ENCODE measurements around the gene GLI1.
"Not testable (repeated sequence)": the region's sequence is repeated elsewhere in the genome, so short reads cannot be mapped to it uniquely, and the experiment has no call there.

Gene GLI1

DNA sequence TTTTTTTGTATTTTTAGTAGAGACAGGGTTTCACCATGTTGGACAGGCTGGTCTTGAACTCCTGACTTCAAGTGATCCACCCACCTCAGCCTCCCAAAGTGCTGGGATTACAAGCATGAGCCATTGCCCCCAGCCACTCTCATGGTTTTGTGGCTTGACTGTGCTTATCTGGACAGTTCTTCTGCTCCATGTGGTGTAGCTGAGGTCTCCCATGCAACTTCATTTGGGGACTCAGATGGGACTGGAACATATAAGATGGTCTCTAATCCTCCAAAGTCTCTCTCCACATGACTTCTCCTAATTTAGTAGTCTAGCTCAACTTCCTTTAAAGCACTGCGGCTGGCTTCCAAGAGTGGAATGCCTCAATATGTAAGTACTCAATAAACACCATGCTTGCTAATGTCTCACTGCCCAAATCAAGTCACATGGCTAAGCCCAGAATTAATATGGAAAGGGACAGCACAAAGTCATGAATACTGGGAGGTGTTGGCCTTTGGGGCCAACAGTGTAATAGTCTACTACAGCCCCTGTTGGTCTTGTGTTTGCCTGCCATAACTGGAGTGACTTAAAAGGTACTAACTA lies 17.6 kb upstream of the GLI1 start:
- DNase-seq (ENCODE audit: low read depth in 2 of 2) = no peak

DNA sequence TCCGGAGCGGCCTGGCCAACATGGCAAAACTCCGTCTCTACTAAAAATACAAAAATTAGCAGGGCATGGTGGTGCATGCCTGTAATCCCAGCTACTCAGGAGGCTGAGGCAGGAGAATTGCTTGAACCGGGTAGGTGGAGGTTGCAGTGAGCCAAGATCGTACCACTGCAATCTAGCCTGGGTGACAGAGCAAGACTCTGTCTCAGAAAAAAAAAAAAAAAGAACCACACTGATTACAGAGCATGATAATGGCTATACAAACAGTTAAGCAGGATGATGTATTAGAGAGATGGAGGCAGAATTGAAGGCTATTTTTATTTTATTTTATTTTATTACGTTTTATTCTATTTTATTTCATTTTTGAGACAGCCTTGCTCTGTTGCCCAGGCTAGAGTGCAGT lies 15.2 kb upstream of the GLI1 start:
- DNase-seq (ENCODE audit: low read depth in 2 of 2) = not testable (repeated sequence)

DNA sequence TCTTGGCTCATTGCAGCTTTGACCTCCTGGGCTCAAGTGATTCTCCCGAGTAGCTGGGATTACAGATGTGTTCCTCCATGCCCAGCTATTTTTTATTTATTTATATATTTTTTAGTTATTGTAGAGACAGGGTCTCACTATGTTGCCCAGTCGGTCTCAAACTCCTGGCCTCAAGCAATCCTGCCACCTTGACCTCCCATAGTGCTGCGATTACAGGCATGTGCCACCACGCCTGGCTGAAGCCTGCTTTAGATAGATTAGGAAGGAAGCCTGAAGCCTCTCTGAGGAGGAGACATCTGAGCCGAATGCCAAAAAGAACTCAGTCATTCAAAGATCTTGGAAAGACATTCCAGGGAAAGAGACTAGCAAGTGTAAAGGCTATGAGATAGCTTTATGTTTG lies 14.8 kb upstream of the GLI1 start:
- DNase-seq (ENCODE audit: low read depth in 2 of 2) = no peak

DNA sequence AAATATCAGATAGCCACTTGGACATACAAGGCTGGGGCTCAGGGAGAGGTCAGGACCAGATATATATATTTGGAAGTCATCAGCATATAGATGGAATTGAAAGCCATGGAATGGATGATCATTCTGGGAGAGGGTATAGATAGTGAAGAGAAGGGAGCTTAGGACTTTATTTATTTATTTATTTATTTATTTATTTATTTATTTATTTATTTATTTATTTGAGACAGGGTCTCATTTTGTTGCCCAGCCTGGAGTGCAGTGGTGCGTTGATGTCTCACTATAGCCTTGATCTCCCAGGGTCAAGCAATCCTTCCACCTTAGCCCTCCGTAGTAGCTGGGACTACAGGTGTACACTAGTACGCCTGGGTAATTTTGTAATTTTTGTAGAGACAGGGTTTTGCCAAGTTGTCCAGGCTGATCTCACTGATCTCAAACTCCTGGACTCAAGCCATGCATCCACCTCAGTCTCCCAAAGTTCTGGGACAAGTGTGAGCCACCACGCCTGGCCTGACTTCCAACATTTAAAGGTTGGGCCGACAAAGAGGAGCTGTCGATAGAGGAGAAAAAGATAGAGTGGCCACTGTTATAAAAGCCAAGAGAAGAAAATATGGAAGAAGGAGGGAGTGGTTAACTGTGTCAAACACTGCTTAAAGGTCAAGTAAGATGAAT lies 13.2 kb upstream of the GLI1 start:
- no peak for DNase-seq (ENCODE audit: low read depth in 2 of 2)

DNA sequence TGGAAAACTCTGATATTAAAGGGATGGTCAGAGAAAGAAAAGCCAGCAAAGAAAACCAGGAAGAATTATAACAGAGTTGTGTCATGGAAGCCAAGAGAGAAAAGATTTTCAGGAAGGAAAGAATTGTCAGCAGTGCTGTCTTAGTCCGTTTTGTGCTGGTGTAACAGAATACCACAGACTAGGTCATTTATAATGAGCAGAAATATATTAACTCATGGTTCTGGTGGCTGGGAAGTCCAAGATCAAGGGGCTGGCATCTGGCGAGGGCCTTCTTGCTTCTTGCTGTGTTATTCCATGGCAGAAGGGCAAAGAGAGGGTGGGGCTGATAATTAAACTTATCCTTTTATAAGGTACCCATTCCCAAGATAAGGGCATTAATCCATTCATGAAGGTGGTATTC lies 10.9 kb upstream of the GLI1 start:
- DNase-seq (ENCODE audit: low read depth in 2 of 2) = no peak

DNA sequence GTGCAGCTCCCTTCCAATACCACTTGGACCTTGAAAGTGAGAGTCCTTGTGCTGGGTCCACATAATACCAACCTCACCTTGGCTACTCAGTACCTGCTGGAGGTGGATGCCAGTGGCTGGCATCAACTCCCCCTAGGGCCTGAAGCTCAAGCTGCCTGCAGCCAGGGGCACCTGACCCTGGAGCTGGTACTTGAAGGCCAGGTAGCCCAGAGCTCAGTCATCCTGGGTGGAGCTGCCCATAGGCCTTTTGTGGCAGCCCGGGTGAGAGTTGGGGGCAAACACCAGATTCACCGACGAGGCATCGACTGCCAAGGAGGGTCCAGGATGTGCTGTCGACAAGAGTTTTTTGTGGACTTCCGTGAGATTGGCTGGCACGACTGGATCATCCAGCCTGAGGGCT lies 10.2 kb upstream of the GLI1 start:
- no peak for DNase-seq (ENCODE audit: low read depth in 2 of 2)

DNA sequence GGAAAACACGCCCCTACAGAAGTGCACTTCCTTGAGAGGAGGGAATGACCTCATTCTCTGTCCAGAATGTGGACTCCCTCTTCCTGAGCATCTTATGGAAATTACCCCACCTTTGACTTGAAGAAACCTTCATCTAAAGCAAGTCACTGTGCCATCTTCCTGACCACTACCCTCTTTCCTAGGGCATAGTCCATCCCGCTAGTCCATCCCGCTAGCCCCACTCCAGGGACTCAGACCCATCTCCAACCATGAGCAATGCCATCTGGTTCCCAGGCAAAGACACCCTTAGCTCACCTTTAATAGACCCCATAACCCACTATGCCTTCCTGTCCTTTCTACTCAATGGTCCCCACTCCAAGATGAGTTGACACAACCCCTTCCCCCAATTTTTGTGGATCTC lies 9.5 kb upstream of the GLI1 start:
- no peak for DNase-seq (ENCODE audit: low read depth in 2 of 2)

DNA sequence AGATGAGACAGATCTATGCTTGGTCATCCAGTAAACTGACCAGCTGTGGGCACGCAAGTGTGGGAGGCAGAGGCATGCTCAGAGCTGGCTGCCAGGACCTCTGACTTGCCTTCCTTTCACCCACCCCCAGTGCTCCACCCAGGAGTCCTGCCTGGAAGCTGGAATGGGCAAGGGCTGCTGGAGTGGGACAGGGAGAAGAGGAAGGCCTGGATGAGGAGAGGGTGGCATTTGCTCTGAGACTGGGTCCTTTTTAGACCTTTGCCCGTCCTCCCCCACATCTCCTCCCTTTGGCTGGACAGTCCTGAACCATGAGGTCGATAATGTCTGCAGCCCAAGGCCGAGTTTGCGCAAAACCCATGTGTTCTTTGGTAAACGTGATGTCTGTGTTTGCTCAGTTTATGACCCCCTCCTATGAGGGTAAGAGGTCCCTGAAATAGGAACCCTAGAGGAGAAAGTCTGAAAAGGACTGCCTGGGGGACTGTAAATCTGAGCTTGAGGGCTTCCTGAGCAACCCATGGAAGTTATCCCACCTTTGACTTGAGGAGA lies 8.3 kb upstream of the GLI1 start:
- no peak for DNase-seq (ENCODE audit: low read depth in 2 of 2)

DNA sequence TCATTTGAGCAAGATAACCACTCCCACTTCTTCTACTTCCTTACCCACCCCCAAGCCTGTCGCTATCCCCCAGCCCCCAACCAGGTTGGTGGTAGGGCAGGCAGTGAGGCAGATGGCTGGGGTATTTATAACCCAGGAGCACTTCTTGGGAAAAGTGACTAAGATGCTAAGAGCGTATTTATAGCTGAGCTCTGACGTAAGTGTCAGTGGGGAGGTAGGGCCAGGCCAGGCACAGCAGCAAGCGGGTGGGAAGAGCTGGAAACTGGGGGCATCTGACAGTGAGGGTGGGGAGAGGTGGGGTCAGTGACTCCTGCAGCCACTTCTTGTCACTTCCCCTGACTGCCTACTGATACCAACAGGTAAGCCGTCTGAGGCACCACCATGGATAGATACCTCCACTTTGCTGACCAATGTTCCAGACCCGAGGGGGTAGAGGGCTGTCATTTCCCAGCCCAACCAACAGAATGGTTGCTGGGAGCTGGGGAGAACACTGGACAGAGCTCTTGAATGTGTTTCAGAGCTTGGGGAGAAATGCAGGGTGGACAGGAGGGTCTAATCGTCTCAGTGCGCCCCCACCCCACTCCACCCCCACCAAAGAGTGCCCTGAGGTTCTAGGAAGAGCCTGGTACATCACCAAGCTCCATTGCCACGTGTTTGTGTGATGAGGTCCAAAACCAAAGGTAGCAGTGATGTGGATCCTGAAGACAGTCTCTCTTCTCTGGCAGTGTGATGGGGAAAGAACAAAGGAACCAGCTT lies 7.2 kb upstream of the GLI1 start:
- no peak for DNase-seq (ENCODE audit: low read depth in 2 of 2)

DNA sequence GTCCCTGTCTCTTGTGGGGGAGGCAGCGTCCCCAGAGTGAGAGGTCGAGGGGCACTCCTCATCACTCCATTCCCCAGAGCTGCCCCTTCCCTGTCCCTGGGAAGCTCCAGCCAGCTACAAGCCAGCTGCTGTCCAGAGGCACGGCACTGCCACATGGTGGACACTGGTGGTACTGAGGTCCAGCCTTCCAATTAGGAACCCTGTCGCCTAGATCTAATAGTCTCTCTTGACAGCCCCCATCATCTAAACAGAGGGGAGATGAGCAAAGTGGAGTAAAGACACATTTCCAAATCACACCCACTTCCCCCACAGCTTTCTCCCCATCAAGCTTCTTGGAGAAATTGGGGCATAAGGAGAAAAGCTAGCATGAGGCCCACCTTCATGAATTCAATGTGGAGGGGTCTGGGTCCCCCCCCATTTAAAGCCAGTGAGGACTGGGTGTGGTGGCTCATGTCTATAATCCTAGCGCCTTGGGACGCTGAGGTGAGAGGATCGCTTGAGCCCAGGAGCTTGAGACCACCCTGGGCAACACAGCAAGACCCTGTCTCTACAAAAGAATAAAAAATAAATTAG lies 6.6 kb upstream of the GLI1 start:
- no peak for DNase-seq (ENCODE audit: low read depth in 2 of 2)

DNA sequence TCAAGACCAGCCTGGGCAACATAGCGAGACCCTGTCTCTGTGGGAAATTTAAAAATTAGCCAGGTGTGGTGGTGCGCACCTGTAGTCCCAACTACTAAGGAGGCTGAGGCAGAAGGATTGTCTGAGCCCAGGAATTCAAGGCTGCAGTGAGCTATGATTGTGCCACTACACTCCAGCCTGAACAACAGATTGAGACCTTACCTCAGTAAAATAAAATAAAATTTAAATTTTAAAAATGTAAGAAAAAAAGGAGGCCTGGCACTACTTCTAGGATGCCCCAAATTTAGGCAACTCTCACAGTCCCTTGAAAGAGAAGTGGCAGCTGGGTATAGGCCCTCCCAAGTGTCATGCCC lies 5.4 kb upstream of the GLI1 start:
- no peak for DNase-seq (ENCODE audit: low read depth in 2 of 2)

DNA sequence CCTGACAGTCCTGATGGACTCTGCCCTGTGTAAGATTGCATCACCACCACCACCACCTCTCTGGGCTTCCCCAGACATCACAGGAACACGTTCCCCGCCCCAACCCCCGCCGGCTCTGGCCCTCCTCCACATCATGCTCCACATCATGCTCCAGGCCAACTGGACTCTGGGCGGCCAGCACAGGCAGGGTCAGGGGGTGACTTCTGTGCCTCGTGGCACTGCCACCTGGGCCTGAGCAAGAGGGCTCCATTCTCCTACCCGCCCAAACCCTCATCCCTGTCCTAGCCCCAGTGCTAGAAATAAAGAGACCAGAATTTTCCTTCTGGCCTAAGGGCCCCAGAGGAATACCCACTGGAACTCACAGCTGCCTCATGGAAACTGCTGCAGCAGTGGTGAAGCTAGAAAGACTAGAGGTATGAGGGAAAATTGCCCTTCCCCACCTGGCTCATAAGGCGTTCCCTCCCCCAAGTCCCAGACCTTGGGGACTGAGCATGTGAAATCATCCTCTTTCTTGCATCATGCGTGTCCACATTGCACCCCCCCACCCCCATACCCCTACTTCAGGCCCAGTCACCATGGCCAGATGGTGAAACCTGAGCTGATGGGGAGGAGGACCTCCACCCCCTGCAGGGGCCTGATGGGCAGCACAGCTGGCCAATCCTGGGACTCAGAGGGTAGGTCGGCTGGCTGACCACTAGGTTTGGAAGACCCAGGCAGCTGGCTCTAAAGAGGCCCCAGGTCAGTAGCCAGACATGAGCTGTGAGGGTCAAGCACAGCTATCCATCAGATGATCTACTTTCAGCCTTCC lies 4.8 kb upstream of the GLI1 start, which contains the start of gene INHBE:
INHBE (plus strand) TSS at position 742 of the 808 bp plus-strand sequence. CDS start 230 bp downstream, outside the sequence.
- DNase-seq (ENCODE audit: low read depth in 2 of 2) = no peak

DNA sequence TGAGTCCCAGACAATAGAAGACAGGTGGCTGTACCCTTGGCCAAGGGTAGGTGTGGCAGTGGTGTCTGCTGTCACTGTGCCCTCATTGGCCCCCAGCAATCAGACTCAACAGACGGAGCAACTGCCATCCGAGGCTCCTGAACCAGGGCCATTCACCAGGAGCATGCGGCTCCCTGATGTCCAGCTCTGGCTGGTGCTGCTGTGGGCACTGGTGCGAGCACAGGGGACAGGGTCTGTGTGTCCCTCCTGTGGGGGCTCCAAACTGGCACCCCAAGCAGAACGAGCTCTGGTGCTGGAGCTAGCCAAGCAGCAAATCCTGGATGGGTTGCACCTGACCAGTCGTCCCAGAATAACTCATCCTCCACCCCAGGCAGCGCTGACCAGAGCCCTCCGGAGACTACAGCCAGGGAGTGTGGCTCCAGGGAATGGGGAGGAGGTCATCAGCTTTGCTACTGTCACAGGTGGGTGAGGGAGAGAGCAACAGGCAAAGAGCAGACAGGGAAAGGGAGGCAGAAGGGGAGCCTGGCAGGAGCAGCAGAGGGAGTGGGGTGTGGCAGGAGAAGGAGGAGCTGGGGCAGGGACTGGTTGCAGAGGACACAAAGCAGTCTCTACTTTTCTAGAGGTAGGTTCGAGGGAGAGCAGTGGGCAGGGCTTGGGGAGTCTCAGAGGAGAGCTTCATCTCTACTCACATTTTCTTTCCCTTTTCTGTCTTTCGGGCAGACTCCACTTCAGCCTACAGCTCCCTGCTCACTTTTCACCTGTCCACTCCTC lies 4.0 kb upstream of the GLI1 start:
- DNase-seq (ENCODE audit: low read depth in 2 of 2) = no peak

DNA sequence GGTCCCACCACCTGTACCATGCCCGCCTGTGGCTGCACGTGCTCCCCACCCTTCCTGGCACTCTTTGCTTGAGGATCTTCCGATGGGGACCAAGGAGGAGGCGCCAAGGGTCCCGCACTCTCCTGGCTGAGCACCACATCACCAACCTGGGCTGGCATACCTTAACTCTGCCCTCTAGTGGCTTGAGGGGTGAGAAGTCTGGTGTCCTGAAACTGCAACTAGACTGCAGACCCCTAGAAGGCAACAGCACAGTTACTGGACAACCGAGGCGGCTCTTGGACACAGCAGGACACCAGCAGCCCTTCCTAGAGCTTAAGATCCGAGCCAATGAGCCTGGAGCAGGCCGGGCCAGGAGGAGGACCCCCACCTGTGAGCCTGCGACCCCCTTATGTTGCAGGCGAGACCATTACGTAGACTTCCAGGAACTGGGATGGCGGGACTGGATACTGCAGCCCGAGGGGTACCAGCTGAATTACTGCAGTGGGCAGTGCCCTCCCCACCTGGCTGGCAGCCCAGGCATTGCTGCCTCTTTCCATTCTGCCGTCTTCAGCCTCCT lies 3.4 kb upstream of the GLI1 start:
- DNase-seq (ENCODE audit: low read depth in 2 of 2) = no peak

DNA sequence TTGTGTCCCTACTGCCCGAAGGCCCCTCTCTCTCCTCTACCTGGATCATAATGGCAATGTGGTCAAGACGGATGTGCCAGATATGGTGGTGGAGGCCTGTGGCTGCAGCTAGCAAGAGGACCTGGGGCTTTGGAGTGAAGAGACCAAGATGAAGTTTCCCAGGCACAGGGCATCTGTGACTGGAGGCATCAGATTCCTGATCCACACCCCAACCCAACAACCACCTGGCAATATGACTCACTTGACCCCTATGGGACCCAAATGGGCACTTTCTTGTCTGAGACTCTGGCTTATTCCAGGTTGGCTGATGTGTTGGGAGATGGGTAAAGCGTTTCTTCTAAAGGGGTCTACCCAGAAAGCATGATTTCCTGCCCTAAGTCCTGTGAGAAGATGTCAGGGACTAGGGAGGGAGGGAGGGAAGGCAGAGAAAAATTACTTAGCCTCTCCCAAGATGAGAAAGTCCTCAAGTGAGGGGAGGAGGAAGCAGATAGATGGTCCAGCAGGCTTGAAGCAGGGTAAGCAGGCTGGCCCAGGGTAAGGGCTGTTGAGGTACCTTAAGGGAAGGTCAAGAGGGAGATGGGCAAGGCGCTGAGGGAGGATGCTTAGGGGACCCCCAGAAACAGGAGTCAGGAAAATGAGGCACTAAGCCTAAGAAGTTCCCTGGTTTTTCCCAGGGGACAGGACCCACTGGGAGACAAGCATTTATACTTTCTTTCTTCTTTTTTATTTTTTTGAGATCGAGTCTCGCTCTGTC lies 2.7 kb upstream of the GLI1 start:
- DNase-seq (ENCODE audit: low read depth in 2 of 2) = no peak

DNA sequence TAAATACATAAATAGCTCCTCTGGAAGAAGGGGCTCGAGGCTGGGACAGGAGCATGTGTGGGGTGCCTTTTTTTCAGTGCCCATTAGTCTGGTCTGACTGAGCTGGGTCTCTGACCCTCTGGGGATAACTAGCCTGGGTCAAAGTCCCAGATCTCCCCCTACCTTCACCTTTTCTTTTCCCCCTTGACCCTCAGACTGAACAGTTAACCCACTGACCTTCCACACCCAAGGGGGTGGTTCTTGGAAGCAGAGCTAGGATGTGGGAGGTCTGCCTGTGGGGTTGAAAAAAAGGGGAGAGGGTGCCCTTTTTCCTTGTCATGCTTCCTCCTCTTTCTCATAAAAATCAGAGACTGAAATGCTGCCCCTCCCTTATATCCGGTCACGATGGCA lies 925 bp upstream of the GLI1 start:
- no peak for DNase-seq (ENCODE audit: low read depth in 2 of 2)

DNA sequence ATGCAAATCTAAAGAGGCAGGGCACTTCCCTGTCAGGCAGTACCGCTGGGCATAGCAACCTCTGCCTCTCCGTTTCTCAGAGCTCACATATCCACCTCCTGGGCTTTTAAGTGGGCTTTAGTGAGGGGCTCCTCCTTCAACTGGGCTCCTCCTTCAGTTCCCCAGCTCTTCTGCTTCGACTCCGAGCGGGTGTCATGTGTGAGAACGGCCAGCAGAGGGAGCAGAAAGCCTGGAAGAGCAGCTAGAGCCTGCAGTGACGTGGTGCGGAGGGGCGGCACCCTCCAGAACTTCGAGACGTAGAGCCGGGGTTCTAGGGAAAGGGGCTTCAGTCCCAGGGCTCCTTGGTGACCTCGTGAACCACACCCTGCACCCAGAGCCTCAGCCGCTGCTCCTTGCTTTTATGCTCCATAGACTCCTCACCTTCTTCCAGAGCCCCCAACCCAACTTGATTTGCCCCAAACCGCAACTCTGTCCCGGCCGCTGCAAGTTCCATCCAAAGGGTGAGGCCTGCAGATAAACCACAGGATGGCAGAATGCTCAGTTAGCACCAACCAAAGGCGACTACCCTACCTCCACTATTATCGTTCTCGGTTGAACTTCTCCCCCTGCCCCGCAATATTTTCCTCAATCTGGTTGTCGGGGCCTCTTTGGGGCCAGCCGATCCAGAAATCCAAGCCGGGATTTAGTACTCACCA lies 383 bp upstream of the GLI1 start:
- peak; percentile 87 to 91 for DNase-seq (ENCODE audit: low read depth in 2 of 2)

DNA sequence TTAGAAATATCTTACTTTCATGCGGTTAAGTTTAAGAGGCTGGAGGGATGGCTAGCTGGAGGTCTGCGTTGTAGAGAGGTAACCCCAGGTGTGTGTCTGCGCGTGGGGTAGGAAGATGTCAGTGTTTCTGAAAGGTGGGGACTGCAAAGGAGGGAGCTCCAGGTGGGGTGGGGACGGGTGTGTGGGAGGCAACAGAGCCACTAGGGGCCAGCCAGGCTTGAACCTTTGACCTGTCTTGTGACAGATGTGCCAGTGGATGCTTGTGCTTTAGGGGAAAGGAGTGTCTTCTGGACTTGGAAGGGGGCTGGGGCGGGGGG lies 841 bp downstream of the GLI1 start:
- no peak for DNase-seq (ENCODE audit: low read depth in 2 of 2)

DNA sequence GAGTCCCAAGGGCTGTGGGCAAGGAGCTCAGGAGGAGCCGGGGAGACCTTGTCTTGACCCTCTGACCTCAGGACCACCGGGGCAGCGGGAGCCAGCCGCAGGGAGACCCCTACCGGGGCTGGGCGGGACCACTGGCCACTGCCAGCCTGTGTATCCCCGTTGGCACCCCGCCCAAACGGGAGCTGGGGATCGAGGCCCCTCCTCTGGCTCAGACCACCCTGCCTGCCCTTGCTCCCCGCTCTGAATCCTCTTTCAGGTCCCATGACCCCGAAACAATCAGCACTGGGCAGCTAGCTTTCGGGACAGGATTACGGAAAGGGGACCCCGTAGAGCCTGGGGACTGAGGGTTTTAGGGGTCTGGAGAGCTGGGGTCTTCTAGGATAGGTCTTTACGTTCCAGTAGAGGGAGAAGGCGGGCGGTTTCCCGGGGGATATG lies 1.3 kb downstream of the GLI1 start:
- DNase-seq (ENCODE audit: low read depth in 2 of 2) = no peak
